HG02943 (cell line): Measurements from ENCODE around the gene HLA-A.

ENCODE experiments used
- ATAC-seq: cut with Tn5 transposase; IDR thresholded peaks from one replicate; pipeline ENCODE4 v1.9.1; 2021; ENCODE audit warnings: mild to moderate bottlenecking, low read depth, moderate library complexity; ENCODE audit not compliant: unreplicated experiment

Gene HLA-A

DNA sequence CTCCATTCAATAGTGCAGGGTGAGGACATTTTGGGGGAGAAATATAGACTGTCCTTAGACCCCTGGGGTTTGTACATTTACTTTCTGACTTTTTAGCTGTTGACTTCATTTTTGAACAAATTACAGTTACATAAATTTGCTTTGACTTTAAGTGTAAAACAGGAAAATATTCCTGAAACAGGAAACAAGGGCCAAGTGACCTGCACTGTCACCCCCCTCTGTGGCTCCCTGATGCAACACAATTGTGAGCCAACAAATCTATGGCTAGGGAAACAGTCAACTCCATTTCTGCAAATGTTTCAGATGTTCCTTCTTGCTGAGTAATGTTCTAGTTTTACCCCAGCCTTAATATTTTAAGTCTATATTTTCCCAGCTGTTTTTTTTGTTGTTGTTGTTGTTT lies 39.8 kb downstream of the HLA-A start:
- no peak for ATAC-seq

DNA sequence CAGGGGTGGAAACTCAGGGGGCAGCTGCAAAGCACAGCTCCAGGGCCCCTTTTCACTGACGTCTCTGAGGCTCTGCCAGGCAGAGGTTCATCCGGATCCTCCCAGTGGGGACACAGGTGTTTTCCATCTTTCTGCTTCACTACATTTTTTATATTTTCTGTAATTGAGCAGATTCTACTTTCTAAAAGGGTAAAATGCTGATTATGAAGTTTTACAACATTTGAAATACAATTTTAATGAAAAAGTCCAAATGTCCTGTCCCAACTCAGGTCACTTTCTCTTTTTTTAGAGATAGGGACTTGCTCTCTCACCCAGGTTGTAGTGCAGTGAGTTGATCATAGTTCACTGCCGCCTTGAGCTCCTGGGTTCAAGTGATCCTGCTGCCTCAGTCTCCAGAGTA lies 41.9 kb downstream of the HLA-A start:
- ATAC-seq: no peak

DNA sequence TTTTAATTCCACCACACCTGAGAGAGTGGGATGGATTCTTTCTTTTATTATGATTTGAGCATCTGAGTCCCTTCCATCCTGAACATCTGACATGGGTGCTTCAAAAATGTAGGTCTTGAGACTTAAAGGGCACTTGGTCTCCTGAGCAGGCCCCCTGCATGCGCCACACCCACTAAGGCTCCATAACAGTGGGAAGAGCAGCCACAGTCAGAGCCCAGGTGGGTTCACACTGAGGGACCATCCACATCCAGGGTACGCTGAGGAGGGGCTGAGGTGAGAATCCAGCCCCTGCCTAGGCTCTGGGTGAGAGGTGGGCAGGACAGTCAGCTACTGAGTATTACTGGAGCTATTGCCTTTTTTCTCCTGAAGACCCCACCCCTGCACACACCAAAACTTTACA lies 42.7 kb downstream of the HLA-A start:
- no peak for ATAC-seq

DNA sequence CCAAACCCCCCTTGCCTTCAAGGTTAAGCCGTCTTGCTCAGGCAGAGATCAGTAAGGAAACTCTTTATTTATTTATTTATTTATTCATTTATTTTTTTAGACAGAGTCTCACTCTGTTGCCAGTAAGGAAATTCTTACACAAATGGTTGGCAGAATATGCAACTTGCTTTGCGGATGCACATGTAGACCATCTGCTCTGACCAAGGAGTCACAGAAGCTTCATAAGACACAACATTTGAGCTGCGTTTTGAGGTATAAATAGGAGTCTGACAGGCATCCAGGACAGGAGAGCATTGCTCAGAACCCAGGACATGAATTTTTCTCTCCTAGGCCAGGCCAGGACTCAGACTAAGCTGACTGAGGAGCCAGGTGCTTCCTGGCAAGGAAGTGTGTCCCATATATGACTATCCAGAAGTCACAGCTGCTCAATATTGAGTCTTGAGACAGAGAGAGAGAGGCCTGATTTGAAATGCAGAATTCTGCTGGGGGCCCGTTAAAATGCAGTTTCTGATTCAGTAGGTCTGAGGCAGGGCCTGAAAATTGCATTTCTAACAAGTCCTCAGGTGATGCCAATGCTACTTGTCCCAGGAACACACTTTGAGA lies 43.9 kb downstream of the HLA-A start:
- no peak for ATAC-seq

DNA sequence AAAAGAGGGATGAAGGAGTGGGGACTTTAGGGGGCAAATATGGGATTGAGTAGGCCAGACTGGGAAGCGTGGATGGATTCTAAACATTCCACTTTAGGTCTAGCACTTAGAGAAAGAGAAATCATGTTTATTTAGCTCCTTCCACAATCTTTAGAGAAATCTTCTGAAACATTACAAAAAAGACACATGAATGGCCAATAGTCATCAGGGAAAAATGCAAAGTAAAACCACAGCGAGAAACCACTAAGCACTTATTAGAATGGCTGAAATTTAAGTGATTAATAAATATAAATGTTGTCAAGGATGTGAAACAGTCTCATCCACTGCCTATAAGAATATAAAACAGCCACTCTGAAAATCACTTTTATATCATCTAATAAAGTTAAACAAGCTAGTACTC lies 46.9 kb downstream of the HLA-A start:
- no peak for ATAC-seq

DNA sequence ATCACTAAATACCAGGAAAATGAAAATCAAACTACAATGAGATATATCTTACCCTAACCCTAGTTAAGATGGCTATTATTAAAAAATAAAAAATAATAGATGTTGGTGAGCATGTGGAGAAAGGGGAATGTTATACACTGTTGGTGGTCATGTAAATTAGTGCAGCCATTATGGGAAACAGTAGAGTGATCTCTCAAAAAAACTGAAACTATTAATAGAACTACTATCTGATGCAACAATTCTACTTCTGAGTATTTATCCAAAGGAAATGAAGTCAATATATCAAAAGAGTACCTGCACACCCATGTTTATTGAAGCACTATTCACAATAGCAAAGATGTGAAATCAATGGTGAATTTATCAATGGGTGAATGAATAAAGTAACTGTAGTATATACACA lies 48.6 kb downstream of the HLA-A start:
- no peak for ATAC-seq

DNA sequence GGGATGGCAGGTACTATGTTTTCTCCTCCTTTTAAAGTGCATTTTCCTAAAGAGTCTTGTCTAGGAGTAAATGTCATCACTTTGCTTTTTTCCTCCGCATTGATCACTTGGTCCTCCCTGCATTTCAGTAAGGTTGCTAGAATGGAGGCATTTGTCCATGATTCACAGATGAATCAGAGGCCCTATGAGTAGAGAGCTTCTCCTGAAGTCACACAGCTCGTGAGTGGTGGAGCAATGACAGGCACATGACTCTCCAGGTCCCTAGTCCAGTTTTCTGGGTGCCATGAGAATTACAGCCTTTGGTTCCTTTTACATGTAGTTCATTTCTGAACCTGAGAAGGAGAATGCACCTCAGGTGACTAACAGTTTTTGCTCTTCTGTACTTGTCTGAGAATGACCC lies 50.5 kb downstream of the HLA-A start:
- ATAC-seq: no peak

DNA sequence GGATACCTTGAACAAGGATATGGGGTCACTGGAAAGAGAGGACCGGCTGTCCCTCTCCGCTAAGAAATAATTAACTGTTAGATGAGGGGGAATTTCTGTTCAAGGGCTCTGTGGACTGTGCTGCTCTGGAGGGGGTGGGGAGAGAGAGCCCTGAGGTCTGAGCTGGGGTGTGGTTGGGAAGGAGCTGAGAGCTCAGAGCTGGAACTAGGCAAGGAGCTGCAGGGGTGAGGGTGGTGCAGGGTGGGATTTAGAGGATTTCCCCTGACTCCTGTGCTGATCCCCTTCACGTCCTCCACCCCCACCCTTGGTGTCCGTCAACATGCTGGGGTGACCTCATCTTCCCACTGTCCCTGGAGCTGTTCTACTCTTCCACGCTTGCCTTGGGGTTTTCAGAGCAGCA lies 52.5 kb downstream of the HLA-A start:
- ATAC-seq: no peak

DNA sequence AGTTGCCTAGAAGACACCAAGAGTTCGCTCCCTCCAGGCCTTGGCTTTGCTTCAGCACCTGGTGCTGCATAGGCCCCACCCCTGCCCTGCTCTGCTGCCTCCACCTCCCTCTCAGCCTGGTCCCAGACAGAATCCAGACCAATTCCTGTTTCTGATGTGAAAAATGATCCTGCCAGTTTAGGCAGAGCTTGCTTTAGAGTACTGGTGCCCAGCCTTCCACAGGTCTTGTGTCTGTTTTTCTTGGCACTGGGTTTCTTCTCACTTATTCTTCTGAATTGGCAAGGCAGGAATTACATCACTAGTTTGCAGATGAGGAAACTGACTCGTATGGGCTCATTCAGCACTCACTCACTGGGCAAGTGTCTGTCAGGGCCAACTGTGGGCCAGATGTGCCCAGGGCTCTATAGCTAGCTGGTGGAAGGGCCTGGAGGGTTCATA lies 53.0 kb downstream of the HLA-A start:
- ATAC-seq: no peak
